MM.1S (cell line): ENCODE results near the gene PKN1.

Experiments
- DNase-seq: peaks from one replicate; pipeline ENCODE4 v3.0.0-alpha.2; 2015
- H2AFZ ChIP-seq: fragments of 300-600 bp; sonication (generic); 2 replicates; pipeline ENCODE4 v1.6.0; 2016; ENCODE audit warnings: antibody characterized with exemption, low read length
- H3F3A ChIP-seq: fragments of 300-600 bp; sonication (generic); 2 replicates; pipeline ENCODE4 v1.6.1; 2016; ENCODE audit warnings: mild to moderate bottlenecking, antibody characterized with exemption, low read length, moderate library complexity, mixed read lengths; ENCODE audit not compliant: insufficient read depth
- H3K27ac ChIP-seq: fragments of 300-600 bp; sonication (generic); 2 replicates; pipeline ENCODE4 v1.5.1; 2016; ENCODE audit warnings: mild to moderate bottlenecking, low read length
- H3K27me3 ChIP-seq: fragments of 300-600 bp; sonication (generic); replicated peaks from 2 replicates; pipeline ENCODE4 v1.6.0; 2016; ENCODE audit warnings: low read length; ENCODE audit not compliant: insufficient read depth
- H3K36me3 ChIP-seq: fragments of 300-600 bp; sonication (generic); replicated peaks from 2 replicates; pipeline ENCODE4 v1.6.1; 2016; ENCODE audit warnings: mild to moderate bottlenecking, low read length, mixed read lengths; ENCODE audit not compliant: insufficient read depth
- H3K4me1 ChIP-seq: fragments of 300-600 bp; sonication (generic); 2 replicates; pipeline ENCODE4 v1.6.1; 2016; ENCODE audit warnings: low read length, mixed read lengths
- H3K4me2 ChIP-seq: fragments of 300-600 bp; sonication (generic); 2 replicates; pipeline ENCODE4 v1.6.0; 2016; ENCODE audit warnings: low read depth, low read length
- H3K4me3 ChIP-seq: fragments of 300-600 bp; sonication (generic); 2 replicates; pipeline ENCODE4 v1.5.1; 2016; ENCODE audit warnings: low read length, mixed read lengths
- H3K79me2 ChIP-seq: fragments of 300-600 bp; sonication (generic); 2 replicates; pipeline ENCODE4 v1.6.1; 2016; ENCODE audit warnings: mixed run types, low read length, mixed read lengths
- H3K9ac ChIP-seq: fragments of 300-600 bp; sonication (generic); 2 replicates; pipeline ENCODE4 v1.6.1; 2016; ENCODE audit warnings: low read length, mixed read lengths
- H3K9me2 ChIP-seq: fragments of 300-600 bp; sonication (generic); replicated peaks from 2 replicates; pipeline ENCODE4 v1.6.1; 2016; ENCODE audit warnings: mild to moderate bottlenecking, low read length, mixed read lengths; ENCODE audit not compliant: insufficient read depth
- H3K9me3 ChIP-seq: fragments of 300-600 bp; sonication (generic); replicated peaks from 2 replicates; pipeline ENCODE4 v1.6.1; 2016; ENCODE audit warnings: mild to moderate bottlenecking, low read length, mixed read lengths; ENCODE audit not compliant: insufficient read depth
- H4K20me1 ChIP-seq: fragments of 300-600 bp; sonication (generic); 2 replicates; pipeline ENCODE4 v1.6.1; 2016; ENCODE audit warnings: mild to moderate bottlenecking, low read length, moderate library complexity, mixed read lengths; ENCODE audit not compliant: insufficient read depth
- CTCF ChIP-seq: fragments of 300-600 bp; sonication (generic); IDR thresholded peaks from 2 replicates; pipeline ENCODE4 v1.5.1; 2016; ENCODE audit warnings: antibody characterized with exemption, low read length, mixed read lengths
- EZH2 ChIP-seq: fragments of 300-600 bp; sonication (generic); optimal IDR thresholded peaks from 2 replicates; pipeline ENCODE3; 2017; ENCODE audit warnings: low read depth, mild to moderate bottlenecking, antibody characterized with exemption, low read length, mixed read lengths
- EZH2phosphoT487 ChIP-seq: fragments of 300-600 bp; sonication (generic); IDR thresholded peaks from 2 replicates; pipeline ENCODE4 v1.6.1; 2018; ENCODE audit warnings: antibody characterized with exemption, low read length

Gene PKN1

GRCh38 chr19:14487370-14488125 lies 54.4 kb downstream of the PKN1 start:
- Histone ChIP-seq H3K4me2 (no peak overlapping the region), H3F3A (no peaks in the 10 kb centered on the region; the same call in 1 of the 2 replicates), H3K4me1 (no peaks in the 10 kb centered on the region), H3K9me2 (no peaks in the 10 kb centered on the region), H3K27ac (no peak overlapping the region), H3K4me3 (no peak overlapping the region), H3K36me3 (no peaks in the 10 kb centered on the region), H3K27me3 (no peaks in the 10 kb centered on the region), H3K9me3 (no peaks in the 10 kb centered on the region), H3K9ac (no peak overlapping the region), H2AFZ (no peak overlapping the region), H3K79me2 (no peaks in the 10 kb centered on the region), H4K20me1 (no peaks in the 10 kb centered on the region)
- no peak for DNase-seq
- TF ChIP-seq CTCF = no peak
- no peak for TF ChIP-seq EZH2
- no peak for TF ChIP-seq EZH2phosphoT487

GRCh38 chr19:14492756-14493337 lies 59.7 kb downstream of the PKN1 start:
- Histone ChIP-seq H3K4me1 (no peaks in the 10 kb centered on the region), H3F3A (peaks cover 3% of the 10 kb centered on the region; the same call in 1 of the 2 replicates), H3K36me3 (no peaks in the 10 kb centered on the region), H3K9me2 (no peaks in the 10 kb centered on the region), H3K27ac (no peak overlapping the region), H3K27me3 (no peaks in the 10 kb centered on the region; the same call in 1 of the 2 replicates), H3K9ac (no peak overlapping the region), H3K9me3 (no peaks in the 10 kb centered on the region), H2AFZ (no peak overlapping the region), H3K4me3 (no peak overlapping the region), H4K20me1 (no peaks in the 10 kb centered on the region), H3K4me2 (no peak overlapping the region), H3K79me2 (no peaks in the 10 kb centered on the region)
- DNase-seq = no peak
- TF ChIP-seq EZH2 (no peak), CTCF (no peak), EZH2phosphoT487 (no peak)

- no peak for DNase-seq
- Histone ChIP-seq H3F3A (peaks cover 3% of the 10 kb centered on the region; the same call in 1 of the 2 replicates), H3K4me1 (no peaks in the 10 kb centered on the region), H3K27me3 (no peaks in the 10 kb centered on the region; the same call in 1 of the 2 replicates), H3K4me2 (no peak overlapping the region), H3K9me2 (no peaks in the 10 kb centered on the region), H3K9ac (no peak overlapping the region), H3K79me2 (no peaks in the 10 kb centered on the region), H2AFZ (no peak overlapping the region), H3K9me3 (no peaks in the 10 kb centered on the region), H3K4me3 (no peak overlapping the region), H4K20me1 (no peaks in the 10 kb centered on the region), H3K27ac (no peak overlapping the region), H3K36me3 (no peaks in the 10 kb centered on the region)
- no peak for TF ChIP-seq EZH2
- TF ChIP-seq EZH2phosphoT487 = no peak
- TF ChIP-seq CTCF = no peak
These were observed 61.3 kb downstream of the PKN1 start for GRCh38 chr19:14494411-14494810.
